ENCODE measurements around the gene GMDS. TPM values are rescaled to one million over a fixed set of nuclear protein-coding genes. Genes with fewer than 3 reads are reported as not detected.

The GMDS gene
- total RNA-seq, 4 donors from 2014 or later = 9.5 to 32.8 (median 22.4) TPM

DNA sequence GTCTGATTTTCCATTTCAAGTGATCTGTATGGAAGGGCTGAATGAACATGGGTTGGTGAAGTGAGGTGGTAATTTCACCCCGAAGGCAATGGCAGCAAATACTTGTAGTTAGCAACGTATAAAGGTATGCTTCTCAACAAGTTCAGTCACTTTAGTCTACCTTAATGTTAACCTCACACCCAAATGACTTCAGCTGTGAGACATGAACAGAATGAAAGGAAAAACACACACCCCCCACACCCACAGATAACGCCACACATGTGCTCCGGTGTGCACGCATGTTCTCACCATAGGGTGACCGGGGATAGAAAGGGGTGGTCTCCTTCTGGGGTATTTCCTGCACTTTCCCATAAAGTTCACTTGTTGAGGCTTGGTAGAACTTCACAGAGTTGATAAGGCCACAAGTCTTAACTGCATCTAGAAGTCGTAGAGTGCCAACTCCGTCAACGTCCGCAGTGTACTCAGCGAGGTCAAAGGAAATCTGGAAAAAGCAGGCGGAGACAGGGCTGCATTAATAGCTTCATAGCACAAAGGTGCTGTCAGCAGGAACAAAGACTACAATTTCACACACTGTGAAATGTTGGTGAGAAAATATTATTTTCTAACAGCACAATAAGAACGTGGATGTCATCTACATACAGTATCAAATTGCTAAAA lies 284.8 kb downstream of the GMDS start:
- no peaks in the 10 kb centered on the region for H3K36me3 ChIP-seq
- no peaks in the 10 kb centered on the region for H3K27me3 ChIP-seq
- H3K9me3 ChIP-seq = no peaks in the 10 kb centered on the region
- intact Hi-C loops (cut with DNase I) = no loop called here
- H3K4me3 ChIP-seq (replicated peaks in 1 of 3) = no peak overlapping the region
- 93 to 95% methylated on average over 13 of the region's 13 CpGs for WGBS, 2 donors
- no peaks in the 10 kb centered on the region for H3K4me1 ChIP-seq
- TF ChIP-seq POLR2A (IDR thresholded peaks at IDR 0.05) = no peak
- TF ChIP-seq, protein P1, sequence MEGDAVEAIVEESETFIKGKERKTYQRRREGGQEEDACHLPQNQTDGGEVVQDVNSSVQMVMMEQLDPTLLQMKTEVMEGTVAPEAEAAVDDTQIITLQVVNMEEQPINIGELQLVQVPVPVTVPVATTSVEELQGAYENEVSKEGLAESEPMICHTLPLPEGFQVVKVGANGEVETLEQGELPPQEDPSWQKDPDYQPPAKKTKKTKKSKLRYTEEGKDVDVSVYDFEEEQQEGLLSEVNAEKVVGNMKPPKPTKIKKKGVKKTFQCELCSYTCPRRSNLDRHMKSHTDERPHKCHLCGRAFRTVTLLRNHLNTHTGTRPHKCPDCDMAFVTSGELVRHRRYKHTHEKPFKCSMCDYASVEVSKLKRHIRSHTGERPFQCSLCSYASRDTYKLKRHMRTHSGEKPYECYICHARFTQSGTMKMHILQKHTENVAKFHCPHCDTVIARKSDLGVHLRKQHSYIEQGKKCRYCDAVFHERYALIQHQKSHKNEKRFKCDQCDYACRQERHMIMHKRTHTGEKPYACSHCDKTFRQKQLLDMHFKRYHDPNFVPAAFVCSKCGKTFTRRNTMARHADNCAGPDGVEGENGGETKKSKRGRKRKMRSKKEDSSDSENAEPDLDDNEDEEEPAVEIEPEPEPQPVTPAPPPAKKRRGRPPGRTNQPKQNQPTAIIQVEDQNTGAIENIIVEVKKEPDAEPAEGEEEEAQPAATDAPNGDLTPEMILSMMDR (IDR thresholded peaks at IDR 0.05) = no peak
- DNase-seq = no peak
- no peak overlapping the region for H3K27ac ChIP-seq

DNA sequence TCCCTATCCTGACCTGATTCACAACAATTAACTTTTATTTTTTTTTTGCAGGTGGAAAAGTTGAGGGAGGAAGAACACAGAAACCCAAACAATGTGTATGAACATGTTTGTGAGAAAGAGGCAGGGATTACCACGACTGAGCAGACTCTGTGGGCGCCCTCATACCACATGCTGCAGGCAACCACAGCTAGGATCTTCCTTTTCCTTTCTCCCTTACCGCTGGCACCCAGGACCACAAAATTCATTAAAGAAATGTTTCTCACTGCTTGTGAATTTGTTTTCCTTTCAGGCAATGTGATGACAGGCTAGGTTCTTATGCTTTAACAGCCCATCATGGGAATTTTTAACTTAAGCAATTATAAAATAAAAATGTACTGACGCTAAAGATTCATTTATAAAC lies 287.1 kb downstream of the GMDS start:
- WGBS, 2 donors = 85 to 90% methylated on average over 4 of the region's 4 CpGs
- intact Hi-C loops (cut with DNase I) = no loop called here
- TF ChIP-seq, protein P1 (IDR thresholded peaks at IDR 0.05) = no peak
- TF ChIP-seq POLR2A (IDR thresholded peaks at IDR 0.05) = no peak

DNA sequence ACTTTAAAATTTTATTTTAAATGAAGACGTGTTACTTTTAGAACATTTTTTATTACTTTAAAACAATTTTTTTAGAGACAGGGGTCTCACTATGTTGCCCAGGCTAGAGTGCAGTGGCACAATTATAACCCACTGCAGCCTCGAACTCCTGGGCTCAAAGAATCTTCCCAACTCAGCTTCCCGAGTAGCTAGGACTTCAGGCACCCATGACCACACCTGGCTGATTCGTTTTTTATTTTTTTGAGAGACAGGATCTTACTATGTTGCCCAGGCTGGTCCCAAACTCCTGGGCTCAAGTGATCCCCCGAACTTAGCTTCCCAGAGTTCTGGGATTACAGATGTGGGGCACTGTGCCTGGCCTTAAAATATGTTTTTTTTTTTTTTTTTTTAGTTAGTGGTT lies 287.7 kb downstream of the GMDS start:
- H3K27ac ChIP-seq = no peak overlapping the region
- no peaks in the 10 kb centered on the region for H3K9me3 ChIP-seq
- DNase-seq = no peak
- TF ChIP-seq, protein P1 (IDR thresholded peaks at IDR 0.05) = no peak
- no peak for TF ChIP-seq POLR2A (IDR thresholded peaks at IDR 0.05)
- H3K4me1 ChIP-seq = no peaks in the 10 kb centered on the region
- WGBS, 2 donors = 74 to 77% methylated on average over 5 of the region's 5 CpGs
- no peaks in the 10 kb centered on the region for H3K36me3 ChIP-seq
- H3K27me3 ChIP-seq = no peaks in the 10 kb centered on the region
- intact Hi-C loops (cut with DNase I) = no loop called here
- H3K4me3 ChIP-seq (replicated peaks in 1 of 3) = no peak overlapping the region

More for the DNA sequence above, 287.1 kb downstream of the GMDS start:
- DNase-seq = no peak
- Histone ChIP-seq H3K27ac (no peak overlapping the region), H3K9me3 (no peaks in the 10 kb centered on the region), H3K4me1 (no peaks in the 10 kb centered on the region), H3K4me3 (replicated peaks in 1 of 3) (no peak overlapping the region), H3K27me3 (no peaks in the 10 kb centered on the region), H3K36me3 (no peaks in the 10 kb centered on the region)

DNA sequence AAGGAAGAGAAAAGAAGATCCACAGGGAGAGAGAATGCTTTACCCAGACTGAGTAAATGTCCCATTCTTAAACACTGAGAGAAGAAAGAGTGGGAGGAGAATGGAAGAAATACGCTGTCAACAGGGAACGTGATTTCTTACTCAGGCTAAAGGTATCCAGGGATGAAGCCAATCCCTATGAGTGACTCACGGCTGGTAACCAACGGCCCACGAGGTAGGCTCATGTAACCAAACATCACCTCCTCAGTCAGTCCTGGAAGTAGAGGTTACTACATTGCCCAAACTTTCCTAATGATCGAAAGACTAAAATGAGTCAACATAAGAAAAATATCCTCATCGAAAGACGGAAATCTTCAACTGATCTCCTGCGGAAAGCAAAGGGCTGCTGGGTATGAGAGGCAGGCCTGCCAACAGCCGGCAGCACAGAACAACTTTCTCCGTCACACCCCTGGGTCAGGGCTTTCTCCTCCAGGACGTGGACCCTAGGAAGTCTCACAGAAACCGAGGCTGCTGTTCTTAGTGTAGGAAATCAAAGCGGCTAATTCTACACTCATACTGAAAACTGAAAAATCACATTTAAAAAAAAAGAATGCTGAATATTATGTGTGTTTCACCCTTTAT lies 292.6 kb downstream of the GMDS start:
- no peaks in the 10 kb centered on the region for H3K9me3 ChIP-seq
- intact Hi-C loops (cut with DNase I) = no loop called here
- no peak overlapping the region for H3K4me3 ChIP-seq (replicated peaks in 1 of 3)
- WGBS, 2 donors = 95 to 96% methylated on average over 14 of the region's 14 CpGs
- DNase-seq = no peak
- TF ChIP-seq, protein P1 (IDR thresholded peaks at IDR 0.05) = no peak
- no peak for TF ChIP-seq POLR2A (IDR thresholded peaks at IDR 0.05)
- H3K36me3 ChIP-seq = no peaks in the 10 kb centered on the region
- H3K27me3 ChIP-seq = no peaks in the 10 kb centered on the region
- no peaks in the 10 kb centered on the region for H3K4me1 ChIP-seq
- no peak overlapping the region for H3K27ac ChIP-seq

DNA sequence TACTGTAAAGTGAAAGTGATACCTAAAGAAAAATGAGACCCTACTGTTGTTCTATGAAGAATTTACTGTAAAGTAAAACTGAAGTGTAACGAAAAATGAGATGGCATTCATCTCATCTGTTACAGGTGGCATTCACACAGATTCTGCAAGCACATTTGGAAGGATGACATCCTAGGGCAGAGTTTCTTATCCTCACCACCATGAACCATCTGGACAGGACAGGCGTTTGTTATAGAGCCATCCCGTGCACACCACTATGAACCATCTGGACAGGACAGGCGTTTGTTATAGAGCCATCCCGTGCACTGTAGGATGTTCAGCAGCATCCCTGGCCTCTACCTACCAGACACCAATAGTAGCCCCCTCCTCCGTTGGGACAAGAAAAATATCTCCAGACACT lies 294.8 kb downstream of the GMDS start:
- Histone ChIP-seq H3K4me1 (no peaks in the 10 kb centered on the region), H3K4me3 (replicated peaks in 1 of 3) (no peak overlapping the region), H3K36me3 (no peaks in the 10 kb centered on the region), H3K27ac (no peak overlapping the region), H3K9me3 (no peaks in the 10 kb centered on the region), H3K27me3 (no peaks in the 10 kb centered on the region)
- intact Hi-C loops (cut with DNase I) = no loop called here
- WGBS, 2 donors = 96 to 98% methylated on average over 6 of the region's 6 CpGs
- no peak for DNase-seq
- TF ChIP-seq POLR2A (IDR thresholded peaks at IDR 0.05) = no peak
- TF ChIP-seq, protein P1 (IDR thresholded peaks at IDR 0.05) = no peak
